DMS79 treated with DMSO at 0.1 percent for 48 hours (cell line): ENCODE data around the gene CKM.
A peak's percentile ranks its signal among the peaks of the same experiment; 100 is the strongest.
"Not testable (repeated sequence)": the region's sequence is repeated elsewhere in the genome, so short reads cannot be mapped to it uniquely, and the experiment has no call there.

Experiments
- DNase-seq: peaks from one replicate; lab custom pipeline; 2025; lab: John Stamatoyannopoulos, UW

Gene CKM

DNA sequence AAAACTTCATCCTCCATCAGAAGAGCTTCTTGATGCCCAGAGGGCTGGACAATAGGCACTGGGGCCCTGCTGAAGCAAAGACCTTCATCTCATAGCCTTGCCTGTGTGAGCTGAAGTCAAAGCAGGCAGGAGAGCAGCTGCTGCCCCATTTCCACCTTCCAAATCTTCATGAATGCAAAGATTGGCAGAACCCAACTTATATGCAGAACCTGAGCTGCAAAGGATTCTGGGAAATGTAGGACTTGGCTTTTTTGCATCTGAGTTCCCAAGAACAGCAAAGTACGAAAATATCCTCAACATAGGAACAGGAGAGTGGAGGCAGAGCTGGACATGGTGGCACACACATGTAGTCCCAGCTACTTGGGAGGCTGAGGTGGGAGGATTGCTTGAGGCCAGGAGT, 30.8 kb downstream of the CKM start:
- DNase-seq = no peak

DNA sequence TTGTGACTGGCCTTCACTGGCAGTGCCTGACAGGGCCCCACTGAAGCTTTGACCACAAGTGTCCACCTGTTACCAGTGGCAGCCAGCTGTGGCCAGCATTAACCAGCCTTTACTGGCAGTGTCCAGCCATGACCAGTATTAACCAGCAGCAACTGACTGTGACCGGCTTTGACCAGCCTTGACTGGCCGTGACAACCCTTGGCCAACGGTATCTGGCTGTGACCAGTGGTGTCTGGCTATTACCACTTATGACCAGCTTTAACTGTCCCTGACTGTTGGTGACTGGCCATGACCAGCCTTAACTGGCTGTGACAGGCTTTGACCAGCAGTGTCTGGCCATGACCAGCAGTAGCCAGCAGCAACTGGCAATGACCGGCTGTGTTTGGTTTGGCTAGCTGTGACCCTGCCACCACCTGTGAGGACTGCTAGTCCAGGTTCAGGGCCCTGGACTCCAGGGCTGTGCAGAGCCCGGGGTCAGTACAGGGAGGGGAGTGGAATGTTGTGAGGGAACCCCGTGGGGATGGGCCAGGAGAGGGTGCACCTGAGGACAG, 32.2 kb downstream of the CKM start:
- no peak for DNase-seq

DNA sequence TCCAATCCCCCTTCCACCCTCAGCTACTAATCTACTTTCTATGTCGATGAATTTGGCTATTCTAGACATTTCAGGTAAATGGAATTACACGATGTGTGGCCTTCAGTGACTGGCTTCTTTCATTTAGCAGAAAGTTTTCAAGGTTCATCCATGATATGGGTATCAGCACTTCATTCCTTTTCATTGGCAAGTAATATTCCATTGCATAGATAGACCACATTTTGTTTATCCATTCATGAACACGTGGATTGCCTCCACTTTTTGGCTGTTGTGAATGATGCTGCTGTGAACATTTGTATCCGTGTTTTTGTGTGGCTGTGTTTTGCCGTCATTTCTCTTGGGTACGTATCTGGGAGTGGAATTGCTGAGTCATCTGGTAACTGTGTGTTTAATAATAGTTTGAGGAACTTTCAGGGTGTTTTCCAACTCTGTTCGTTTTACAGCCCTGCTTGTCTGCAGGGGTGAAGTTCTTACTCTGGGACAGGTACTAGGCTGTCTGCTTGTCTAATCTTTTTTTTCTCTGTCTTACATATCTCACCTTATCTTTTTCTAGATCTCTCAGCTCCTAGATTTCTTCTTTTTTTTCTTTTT, 39.1 kb downstream of the CKM start:
- DNase-seq = no peak

DNA sequence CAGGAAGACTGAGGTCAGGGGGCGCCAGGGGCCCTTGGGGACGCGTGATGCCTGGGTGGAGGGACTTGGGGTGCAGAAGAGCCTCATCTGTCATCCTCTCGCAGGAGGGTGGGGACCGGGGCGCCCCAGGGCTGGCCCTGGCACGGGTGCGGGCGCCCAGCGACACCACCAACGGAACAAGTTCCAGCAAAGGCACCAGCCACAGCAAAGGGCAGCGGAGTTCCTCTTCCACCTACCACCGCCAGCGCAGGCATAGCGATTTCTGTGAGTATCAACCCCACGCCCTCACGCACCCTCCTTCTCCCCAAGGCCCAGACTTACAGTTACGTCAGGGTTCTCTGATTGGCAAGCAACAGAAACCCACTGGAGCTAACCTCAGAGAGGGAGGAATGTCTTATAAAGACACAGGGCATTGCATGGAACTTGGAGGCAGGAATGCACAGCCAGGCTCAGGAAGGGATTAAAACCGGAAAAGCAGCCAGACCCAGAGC, 42.2 kb downstream of the CKM start:
- no peak for DNase-seq

DNA sequence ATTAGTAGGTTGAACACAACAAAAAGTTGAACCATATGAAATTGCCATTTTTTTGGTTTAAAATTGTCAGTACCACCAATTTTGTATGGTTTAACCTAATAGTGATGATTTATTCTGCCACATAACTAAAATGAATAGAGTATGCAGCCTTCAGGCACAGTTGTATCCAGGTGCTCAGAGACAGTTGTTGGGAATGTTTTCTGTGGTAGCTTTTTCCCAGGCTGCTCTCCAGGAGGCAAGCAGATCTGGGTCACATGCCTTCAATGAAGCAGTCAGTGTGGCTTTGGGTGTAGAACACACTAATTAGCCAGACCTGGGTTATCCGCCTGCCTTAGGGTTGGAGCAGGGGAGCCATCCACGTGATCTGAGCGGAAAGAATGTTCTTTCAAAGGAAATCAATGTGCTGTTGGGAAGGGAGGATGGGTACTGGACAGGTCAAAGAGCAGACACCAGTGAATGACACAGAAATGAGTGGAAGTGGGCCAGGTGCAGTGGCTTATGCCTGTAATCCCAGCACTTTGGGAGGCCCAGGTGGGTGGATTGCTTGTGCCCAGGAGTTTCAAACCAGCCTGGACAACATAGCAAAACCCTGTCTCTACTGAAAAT, 43.0 kb downstream of the CKM start:
- DNase-seq = no peak

DNA sequence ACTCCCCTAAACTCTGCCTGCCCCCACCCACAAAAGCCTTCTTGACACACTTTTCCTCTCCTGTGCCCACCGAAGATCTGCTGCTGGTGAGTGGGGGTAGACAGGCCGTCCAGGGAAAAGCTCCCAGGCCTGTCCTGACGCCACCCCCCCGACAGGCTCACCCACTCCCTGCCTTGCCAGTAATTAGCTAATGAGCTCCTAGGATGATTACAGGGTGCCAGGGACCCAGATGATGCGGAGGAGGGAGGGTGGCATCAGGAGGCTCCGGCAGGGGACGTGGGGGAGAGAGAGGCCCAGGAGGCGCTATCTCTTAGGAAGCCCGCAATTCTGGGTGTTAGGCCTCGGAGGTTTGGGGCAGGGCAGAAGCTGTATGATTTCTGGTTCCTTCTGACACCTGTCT, 44.6 kb downstream of the CKM start:
- no peak for DNase-seq

DNA sequence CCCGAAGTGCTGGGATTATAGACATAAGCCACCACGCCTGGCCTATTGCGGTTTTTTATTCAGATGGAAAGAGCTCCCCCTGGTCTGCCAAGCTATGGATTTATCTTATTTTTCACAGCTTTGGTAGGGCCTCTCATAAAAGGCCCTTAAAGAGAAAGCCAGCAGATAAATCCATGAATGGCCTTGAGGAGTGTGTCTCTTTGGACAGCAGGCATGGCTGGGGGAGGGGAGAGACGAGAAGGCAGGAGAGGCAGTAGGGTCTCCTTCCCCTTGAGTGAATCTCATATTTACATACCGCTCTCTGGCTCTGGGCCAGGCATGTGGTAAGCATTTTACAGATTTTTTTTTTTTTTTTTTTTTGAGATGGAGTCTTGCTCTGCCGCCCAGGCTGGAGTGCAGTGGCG, 46.4 kb downstream of the CKM start:
- DNase-seq = peak; percentile 89

DNA sequence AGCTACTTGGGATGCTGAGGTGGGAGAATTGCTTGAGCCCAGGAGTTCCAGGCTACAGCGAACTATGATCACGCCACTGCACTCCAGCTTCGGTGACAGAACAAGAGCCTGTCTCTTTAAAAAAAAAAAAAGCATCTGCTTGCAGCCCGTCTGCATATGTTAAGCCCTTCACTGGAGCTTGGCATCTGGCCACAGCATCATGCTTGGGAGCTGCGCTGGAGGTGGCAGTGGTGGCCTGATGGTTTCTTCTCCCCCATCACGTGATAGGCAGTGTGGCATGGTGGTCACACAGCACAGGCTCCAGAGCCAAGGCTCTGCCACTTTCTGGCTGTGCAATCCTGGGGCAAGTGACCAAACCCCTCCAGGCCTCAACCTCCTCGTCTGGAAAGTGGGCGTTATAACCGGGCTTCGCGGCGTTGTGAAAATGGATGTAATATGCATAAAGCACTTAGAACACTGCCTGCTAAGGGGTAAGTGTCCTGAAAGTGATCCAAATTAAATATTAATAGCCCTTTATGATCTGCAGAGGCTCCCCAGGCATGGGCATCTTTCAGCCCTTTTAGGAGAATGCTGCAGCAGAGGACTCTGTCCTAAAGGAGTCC, 47.2 kb downstream of the CKM start:
- peak; percentile 66 for DNase-seq

DNA sequence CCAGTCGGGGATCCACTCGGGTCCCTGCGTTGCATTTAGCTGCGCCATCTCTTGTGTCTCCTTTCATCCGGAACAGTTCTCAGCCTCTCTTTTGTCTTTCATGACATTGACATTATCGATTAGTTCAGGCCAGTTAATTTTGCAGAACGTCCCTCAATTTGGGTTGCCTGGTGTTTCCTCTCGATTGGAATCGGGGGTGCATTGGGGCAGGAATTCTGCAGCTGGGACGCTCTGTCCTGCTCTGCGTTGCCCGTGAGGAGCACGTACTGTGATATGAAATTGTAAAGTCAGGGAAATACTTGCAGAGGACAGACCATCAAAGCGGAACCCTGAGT, 49.2 kb downstream of the CKM start:
- DNase-seq = peak; percentile 49

DNA sequence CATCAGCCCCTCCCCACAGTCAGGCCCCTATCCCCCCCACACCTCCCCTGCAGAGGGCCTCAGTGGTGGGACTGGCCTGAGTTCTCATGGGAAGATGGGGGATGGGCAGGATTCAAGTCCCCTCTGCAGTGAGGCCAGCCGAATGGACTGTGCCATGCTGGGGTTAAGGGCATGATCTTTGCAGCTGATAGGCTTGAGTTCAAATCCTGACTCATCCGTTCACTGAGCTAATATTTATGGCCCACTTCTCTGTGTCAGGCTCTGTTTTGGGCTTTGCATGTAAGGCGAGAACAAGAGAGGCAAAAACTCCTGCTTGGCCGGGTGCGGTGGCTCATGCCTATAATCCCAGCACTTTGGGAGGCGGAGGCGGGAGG, 51.0 kb downstream of the CKM start:
- DNase-seq = no peak

DNA sequence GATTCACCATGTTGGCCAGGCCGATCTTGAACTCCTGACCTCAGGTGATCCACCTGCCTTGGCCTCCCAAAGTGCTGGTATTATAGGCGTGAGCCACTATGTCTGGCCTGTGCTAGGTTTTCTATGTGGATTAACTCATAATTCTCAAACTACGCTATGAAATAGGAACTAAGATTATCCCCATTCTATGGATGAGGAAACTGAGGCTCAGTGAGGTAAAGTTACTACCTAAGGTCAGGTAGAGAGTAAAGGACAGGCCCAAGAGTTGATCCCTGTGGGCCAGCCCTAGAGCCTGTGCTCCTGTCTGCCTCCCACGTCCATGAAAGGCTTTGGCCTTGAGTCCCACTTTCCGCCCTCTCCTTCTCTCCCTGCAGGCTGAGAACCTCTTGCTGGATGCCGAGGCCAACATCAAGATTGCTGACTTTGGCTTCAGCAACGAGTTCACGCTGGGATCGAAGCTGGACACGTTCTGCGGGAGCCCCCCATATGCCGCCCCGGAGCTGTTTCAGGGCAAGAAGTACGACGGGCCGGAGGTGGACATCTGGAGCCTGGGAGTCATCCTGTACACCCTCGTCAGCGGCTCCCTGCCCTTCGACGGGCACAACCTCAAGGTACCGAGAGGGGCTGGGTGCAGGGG, 51.5 kb downstream of the CKM start:
- no peak for DNase-seq

DNA sequence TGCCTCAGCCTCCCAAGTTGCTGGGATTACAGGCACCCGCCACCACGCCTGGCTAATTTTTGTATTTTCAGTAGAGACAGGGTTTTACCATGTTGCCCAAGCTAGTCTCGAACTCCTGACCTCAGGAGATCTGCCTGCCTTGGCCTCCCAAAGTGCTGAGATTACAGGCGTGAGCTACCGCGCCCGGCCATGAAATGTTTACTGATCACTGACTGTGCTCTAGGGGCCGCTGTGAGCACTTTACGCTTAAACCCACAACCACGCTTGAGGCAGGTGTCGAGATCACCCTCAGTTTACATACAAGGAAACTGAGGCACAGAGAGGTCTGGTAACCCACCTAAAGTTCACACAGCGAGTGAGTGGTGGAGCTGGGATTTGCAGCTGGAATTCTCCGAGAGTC, 52.7 kb downstream of the CKM start:
- DNase-seq = not testable (repeated sequence)

DNA sequence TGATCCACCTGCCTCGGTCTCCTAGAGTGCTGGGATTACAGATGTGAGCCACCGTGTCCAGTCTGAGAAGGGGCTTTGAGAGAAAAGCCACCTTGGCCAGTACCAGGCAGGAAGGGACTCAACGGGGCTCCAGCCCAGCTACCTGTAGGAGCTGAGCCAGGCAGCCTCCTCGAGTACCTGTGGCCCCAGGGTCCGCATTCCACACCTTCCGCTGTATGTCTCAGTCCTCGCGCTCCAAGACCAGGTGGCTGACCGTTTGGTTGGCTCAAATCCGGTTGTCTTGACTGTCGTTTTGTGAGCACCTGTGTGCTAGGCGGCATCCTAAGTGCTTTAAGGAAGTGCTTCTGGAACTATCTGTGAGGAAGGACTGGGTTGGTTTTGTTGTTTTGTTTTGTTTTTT, 55.4 kb downstream of the CKM start:
- DNase-seq = no peak

DNA sequence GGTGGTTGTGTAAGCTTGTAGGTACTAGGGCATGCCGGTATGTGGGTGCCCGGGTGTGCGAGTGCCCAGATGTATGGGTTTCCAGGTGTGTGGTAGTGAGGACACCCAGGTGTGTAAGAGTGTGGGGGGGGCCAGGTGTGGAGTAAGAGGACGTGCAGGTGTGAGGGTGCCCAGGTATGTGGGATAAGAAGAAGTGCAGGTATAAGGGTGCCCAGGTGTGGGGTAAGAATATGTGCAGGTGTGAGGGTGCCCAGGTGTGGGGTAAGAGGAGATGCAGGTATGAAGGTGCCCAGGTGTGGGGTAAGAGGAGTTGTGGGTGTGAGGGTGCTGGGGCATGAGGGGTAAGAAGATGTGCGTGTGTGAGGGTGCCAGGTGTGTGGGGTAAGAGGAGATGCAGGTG, 57.3 kb downstream of the CKM start:
- DNase-seq = no peak

DNA sequence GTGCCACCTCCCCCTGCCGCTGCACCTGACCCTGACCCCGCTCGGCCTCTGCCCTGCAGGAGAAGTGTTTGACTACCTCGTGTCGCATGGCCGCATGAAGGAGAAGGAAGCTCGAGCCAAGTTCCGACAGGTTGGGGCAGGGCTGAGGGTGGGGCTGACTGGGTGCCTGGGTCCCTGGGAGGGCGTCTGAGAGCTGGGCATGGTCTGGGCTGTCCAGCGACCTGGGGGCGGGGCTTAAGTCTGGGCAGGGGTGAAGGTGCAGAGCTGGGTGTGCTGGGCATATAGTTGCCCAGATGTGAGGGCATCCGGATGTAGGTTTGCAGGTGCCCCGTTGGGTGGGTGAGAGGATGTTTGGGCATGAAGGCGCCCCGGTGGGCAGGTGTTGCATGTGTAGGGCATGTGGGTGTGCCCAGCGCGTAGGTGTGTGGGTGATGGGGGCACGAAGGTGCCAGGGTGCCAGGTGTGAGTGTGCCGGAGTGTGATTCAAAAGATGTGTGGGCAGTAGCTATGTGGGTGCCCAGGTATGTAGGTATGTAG, 57.8 kb downstream of the CKM start:
- no peak for DNase-seq

DNA sequence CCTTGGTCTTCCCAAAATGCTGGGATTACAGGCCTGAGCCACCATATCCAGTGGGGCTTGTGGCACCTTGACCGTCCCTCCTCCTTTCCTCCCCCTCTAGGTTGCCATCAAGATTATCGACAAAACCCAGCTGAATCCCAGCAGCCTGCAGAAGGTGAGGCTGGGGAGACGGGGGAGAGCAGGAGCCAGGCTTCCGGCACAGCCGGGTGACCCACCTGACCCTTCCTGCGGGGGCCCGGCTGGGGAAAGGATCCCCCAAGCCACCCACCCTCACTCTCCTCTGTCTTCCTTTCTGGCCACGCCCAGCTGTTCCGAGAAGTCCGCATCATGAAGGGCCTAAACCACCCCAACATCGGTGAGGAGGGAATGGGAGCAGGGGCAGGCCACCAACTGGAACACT, 59.7 kb downstream of the CKM start:
- DNase-seq = no peak

DNA sequence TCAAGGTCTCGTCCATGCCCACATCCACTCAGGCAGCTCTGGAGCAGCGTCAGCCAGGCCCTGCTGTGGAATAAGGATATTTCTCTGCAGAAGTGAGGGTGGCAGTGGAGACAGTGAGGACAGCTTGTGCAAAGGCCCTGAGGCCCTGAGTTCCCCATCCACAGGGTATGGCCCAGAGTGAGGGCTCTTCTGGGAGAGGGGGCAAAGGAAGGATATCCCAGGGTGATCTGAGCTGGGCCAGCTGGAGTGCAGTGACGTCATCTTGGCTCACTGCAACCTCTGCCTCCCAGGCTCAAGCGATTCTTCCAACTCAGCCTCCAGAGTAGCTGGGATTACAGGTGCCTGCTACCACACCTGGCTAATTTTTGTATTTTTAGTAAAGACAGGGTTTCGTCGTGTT, 60.1 kb downstream of the CKM start:
- no peak for DNase-seq

DNA sequence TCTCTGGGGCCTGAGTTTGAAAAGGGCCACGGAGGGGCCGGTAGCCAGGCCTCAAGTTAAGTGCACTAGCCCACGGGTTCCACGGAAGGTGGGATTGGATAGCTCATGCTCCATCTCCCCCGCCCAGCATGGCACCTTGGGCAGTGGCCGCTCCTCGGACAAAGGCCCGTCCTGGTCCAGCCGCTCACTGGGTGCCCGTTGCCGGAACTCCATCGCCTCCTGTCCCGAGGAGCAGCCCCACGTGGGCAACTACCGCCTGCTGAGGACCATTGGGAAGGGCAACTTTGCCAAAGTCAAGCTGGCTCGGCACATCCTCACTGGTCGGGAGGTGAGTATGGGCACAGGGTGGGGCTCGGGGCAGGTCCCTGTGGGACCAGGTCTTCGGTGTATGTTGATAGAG, 63.8 kb downstream of the CKM start:
- no peak for DNase-seq

DNA sequence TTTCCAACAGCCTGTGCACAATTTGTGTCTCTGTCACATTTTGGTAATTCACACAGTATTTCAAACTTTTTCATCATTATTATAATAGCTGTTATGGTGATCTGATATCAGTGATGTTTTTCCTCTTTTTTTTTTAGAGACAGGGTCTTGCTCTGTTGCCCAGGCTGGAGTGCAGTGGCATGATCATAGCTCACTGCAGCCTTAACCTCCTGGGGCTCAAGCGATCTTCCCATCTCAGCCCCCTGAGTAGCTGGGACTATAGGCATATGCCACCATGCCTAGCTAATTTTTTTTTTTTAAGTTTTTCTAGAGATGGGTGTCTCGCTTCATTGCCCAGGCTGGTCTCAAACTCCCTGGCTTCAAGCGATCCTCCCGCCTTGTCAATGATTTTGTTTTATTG, 65.8 kb downstream of the CKM start:
- DNase-seq = no peak
